M059J (cell line): ENCODE data around the gene S100A2. TPM values are rescaled to one million over a fixed set of nuclear protein-coding genes. Genes with fewer than 3 reads are reported as not detected.

Source experiments
- DNase-seq: peaks from one replicate; pipeline ENCODE4 v3.0.0-alpha.2; 2012; ENCODE audit warnings: low read depth
- total RNA-seq: library from RNA; depleted of rRNA; stranded (reverse); fragments of >200 nt; shearing (Covaris generic); gene quantifications from 2 replicates; pipeline ENCODE4 v1.2.3, GENCODE V29; 2014; rRNA removed

S100A2 gene
- 14.4 and 19.6 TPM in 2 replicates for total RNA-seq

- peak; percentile 97 for DNase-seq
These were observed at the start of gene S100A2 for GRCh38 chr1:153565529-153566374. Gene S100A2, minus strand, starts transcription at chr1:153565844. Its CDS starts 1,967 bp downstream, at chr1:153563877.

DNA sequence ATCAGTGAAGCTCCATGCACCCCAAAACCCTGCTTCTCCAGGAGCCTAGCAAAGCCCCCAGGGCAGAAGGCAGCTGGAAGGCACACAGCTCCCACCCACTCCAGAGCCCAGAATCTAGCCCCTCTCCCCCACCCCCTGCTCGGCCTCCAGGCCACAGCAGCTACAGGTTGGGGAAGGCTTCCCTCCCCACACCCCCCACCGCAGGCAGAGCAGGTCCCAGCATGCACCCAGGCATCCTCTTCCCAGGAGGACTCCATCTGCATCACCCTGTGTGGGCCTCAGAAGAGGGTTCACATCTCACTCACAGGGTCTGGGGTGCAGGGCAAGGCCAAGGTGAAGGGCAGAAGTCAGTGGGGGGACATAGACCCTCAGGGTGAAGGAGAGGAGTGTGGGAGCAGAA is 49.8 kb upstream of the S100A2 start:
- DNase-seq: no peak

GRCh38 chr1:153614906-153615305 is 49.3 kb upstream of the S100A2 start:
- no peak for DNase-seq

DNA sequence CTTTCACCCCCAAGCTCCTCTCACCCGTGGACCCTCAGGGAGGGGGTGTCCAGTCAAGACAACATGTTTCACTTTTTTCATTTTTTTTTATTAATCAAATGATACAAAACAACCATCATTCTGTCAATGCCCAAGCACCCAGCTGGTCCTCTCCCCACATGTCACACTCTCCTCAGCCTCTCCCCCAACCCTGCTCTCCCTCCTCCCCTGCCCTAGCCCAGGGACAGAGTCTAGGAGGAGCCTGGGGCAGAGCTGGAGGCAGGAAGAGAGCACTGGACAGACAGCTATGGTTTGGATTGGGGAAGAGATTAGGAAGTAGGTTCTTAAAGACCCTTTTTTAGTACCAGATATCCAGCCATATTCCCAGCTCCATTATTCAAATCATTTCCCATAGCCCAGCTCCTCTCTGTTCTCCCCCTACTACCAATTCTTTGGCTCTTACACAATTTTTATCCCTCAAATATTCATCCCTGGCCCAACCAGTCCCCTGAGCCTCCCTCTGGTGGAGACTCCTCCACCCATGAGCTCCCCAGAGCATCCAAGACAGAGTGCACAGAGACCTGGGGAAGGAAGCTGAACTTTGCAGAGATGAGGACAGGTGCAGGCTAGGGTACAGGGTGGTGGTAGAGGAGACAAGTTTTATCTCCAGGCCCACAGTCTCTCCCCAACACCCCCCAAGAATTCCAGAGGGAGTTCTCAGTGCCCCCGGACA is 48.7 kb upstream of the S100A2 start:
- DNase-seq: no peak

DNA sequence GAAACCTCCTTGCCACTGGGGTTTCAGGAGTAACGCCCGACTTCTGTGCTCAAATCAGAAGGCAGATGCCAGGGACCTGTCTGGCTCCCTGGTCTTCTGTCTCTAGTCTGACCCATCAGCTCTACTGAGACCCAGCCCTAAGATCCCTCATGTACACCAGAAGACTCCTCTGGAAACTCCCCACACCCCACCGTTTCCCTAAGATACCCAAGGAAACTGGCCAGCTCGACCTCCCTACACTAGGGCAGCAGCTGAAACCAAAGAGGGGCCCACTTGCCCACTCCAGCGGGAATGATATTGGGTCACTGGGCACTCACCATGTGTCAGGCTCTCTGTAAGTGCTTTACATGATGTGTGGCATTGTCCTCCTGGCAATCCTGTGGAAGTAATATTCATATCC is 47.8 kb upstream of the S100A2 start:
- no peak for DNase-seq

GRCh38 chr1:153612755-153613331 is 47.2 kb upstream of the S100A2 start, which contains the start of gene S100A16:
Gene S100A16, minus strand, starts transcription at chr1:153613137. Its CDS starts 4,986 bp downstream, at chr1:153608151.
- peak; percentile 66 for DNase-seq

- no peak for DNase-seq
These were observed 46.6 kb upstream of the S100A2 start for GRCh38 chr1:153612111-153612754.

DNA sequence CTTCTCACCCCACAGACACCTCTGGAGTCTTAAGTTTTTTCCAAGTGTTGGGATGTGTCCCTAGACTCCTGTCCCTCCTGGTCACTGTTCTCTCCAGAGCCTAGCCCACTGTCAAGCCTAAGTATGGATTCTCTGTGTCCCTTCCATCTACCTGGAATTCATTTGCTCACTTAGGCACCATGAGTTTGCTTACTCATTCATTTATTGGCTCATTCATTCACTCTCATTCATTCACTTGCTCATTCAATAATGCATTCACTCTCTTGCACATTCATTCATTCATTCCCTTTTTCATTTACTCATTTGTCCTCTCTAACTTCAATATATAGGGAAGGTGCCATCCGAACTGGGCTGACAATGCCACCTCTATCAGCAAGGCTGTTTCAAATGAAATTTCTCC is 45.7 kb upstream of the S100A2 start:
- no peak for DNase-seq

DNA sequence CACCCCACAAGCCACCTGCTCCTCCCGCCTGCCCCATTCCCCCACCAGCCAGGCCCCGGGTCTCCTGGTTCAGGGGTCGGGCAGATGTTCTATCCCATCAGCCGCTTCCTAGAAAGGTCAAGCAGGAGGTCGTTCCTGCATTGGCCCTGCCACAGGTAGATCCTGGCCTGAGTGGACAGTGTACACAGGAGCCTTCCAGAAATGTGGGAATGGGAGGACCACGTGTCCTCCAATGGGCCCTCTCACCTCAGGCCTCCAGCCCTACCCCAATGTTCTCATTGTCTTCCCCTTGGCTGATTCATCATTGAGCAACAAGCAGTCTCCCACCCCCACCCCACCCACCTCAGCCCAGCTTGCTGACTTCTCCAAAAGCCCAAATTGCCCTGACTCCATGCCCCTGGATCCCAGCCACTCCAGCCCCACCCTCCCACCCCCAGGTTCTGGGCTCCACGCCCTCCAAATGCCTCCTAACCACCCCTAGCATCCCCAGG is 45.2 kb upstream of the S100A2 start:
- DNase-seq: peak; percentile 43

DNA sequence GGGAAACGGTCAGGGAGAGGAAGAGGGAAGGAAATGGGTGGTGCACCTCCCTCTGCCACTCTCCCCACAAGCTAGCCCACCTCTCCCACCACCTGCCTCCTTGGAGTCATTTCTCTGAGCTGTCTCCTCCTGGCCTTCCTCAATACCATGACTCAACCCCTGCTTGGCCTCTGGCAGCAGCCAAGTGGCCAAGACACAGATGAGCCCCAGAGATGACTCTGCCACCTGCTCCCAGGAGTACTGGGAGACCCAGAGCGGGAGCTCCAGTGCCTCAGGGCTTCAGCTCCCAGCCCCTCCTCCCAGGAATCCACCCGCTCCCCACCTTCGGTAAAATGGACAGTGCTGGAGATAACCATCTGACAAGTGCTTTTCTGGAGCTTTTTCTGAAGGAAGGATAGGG is 44.7 kb upstream of the S100A2 start:
- DNase-seq: peak; percentile 90

- DNase-seq: no peak
These were observed 43.9 kb upstream of the S100A2 start for GRCh38 chr1:153609585-153609907.

DNA sequence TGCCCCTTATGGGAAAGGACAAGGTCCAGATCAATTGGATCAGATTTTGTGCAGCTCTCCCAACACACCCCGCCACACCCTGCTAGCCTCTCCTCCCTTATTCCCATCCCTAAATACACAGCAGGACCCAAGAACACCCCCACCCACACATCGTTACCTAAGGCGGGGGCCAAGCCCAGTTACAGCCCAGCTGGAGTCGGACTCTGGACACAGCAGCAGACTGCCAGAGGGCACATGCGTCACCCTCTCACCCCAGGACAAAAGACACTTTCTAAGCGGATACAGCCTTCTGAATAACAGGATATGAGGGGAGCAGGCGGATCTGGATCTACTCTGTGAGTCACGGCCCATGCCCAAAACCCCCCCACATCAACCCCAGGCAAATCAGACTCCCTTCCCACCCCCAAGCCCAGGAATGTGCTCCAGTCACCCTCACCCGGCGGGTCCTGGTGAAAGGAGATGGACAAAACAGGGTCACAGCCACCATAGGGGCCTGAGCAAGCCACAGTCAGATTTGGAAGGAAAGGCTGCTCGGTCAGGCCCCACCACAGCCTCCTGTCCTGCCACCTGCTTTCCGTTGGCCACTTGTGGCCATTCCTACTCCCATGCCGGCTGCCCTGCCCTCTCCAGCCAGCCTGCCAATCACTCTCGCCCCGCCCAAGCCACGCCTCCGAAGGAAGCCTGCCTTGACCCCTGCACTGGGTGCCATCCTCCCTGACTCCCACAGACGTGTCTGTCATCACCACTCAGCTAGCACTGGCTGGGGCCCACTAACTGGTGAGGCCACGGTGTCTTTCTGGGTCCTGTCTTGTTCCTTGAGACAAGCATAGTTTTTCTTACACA is 43.3 kb upstream of the S100A2 start:
- peak; percentile 99 for DNase-seq

DNA sequence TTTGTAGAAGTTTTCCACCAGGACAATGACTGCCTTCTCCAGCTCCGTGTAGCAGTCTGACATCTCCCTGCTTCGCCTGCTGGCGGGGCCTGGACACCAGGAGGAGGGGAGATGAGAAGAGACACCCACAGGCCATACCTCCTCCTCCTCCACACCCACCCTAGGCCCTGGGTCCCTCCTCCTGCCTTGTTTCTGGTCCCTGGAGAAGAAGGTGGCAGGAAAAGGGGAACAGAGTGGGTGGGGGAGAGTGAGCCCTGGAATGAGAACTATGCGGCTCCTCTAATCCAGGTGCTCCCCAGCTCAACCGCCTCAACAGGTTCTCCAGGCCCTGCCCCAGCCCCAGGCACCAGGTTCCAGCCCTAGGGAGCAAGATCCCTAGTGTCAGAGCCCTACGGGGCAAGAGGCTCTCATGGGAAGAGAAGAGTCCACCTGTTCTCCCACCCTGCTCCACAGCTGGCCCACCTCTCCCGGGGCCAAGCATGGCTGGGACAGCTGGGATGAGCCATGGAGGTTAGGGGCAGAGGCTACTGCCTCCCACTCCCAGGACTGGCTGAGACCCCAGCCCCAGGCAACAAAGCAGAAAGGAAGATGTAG is 42.5 kb upstream of the S100A2 start:
- DNase-seq: no peak

- no peak for DNase-seq
These were observed 41.7 kb upstream of the S100A2 start for GRCh38 chr1:153607381-153607780.

DNA sequence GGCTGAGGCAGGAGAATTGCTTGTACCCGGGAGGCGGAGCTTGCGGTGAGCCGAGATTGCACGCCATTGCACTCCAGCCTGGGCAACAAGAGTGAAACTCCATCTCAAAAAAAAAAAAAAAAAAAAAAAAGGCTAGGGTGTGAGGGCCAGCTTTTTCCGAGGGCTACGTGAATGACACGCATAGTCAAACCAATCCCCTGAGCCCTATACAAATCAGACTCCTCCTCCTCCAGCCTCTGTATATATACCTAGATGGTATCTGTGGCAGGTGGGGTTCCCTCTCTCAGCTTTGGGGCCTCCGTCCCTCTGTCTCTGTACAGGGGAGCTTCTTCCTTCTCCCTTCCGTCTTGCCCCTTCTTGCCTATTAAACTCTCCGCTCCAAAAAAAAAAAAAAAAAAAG is 40.5 kb upstream of the S100A2 start:
- no peak for DNase-seq

GRCh38 chr1:153602749-153603148 is 37.1 kb upstream of the S100A2 start:
- no peak for DNase-seq

- no peak for DNase-seq
These were observed 34.2 kb upstream of the S100A2 start for GRCh38 chr1:153599847-153600246.

- peak; percentile 77 for DNase-seq
These were observed 32.9 kb upstream of the S100A2 start for GRCh38 chr1:153598309-153599172.

- peak; percentile 92 for DNase-seq
These were observed 31.6 kb upstream of the S100A2 start for GRCh38 chr1:153597206-153597605.

DNA sequence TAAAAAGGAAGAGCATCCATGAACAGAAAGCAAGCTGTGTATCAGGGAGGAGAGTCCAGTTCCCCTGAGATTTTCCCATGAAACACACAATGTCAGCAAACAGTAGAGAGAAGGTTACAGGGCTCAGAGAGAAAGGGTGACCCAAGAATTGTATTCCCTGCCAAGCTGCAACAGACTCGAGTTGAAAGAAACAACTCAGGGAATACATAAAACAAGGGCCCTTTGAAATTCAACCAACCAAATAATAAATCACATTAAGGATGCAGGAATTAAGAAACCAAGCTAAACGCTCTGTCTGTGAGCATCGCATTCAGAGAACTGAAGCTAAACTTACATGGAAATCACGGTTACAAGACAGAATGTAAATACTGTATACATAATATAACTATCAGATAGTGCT is 27.1 kb upstream of the S100A2 start:
- no peak for DNase-seq
